CD4-positive, alpha-beta T cell treated with Interleukin-4 for 4 hours (primary cell): ENCODE results near the gene EDEM2.
"Not testable (repeated sequence)": the region's sequence is repeated elsewhere in the genome, so short reads cannot be mapped to it uniquely, and the experiment has no call there.

Experiments
- DNase-seq: peaks from one replicate; pipeline ENCODE4 v3.0.0-alpha.2; 2020

The EDEM2 gene, protein sequence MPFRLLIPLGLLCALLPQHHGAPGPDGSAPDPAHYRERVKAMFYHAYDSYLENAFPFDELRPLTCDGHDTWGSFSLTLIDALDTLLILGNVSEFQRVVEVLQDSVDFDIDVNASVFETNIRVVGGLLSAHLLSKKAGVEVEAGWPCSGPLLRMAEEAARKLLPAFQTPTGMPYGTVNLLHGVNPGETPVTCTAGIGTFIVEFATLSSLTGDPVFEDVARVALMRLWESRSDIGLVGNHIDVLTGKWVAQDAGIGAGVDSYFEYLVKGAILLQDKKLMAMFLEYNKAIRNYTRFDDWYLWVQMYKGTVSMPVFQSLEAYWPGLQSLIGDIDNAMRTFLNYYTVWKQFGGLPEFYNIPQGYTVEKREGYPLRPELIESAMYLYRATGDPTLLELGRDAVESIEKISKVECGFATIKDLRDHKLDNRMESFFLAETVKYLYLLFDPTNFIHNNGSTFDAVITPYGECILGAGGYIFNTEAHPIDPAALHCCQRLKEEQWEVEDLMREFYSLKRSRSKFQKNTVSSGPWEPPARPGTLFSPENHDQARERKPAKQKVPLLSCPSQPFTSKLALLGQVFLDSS

DNA sequence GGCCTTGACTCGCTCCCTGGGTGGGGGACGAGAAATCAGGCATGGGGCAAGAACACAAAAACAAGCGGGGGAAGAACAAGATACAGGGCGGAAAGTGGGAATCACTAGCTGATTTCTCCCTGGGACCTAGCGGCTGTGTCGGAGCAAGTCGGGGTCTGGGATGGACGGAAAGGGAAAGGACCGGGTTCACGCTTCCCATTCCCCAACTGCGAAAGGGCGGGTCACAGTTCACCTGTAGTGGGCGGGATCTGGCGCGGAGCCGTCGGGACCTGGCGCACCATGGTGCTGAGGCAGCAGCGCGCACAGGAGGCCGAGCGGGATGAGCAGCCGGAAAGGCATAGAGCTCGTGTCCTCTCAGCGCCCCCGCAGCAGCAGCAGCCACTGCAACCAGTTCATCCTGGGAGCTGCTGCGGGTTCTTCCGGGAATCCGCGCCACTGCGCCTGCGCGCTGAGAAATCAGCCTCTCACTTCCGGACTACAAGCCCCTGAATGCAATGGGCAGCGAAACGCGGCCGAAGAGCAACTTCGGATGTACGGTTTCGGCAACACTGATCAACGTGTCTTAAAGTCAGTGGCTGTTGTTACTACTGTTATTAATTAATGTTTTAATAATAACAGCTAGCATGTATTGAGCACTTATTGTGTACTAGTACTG, at the start of gene EDEM2:
TSS of gene EDEM2 (minus strand) at position 417 of the 655 bp plus-strand sequence. CDS start at position 339, 78 bp downstream.
- DNase-seq = peak; percentile 94

DNA sequence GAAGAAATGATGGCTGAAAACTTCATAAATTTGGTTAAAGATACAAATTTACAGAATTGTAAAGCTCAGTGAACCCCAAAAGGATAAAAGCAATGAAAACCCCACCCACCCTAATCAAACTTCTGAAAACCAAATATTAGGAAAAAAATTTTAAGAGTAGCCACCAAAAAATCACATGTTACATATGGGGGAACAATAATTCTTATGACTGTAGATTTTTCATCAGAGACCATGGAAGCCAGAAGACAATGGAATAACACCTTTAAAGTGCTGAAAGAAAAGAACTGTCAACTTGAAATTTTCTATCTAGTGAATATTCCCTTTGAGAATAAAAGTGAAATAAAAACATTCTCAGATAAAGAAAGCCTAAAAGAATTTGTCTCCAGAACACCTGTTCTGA, 49.2 kb upstream of the EDEM2 start:
- DNase-seq = no peak

DNA sequence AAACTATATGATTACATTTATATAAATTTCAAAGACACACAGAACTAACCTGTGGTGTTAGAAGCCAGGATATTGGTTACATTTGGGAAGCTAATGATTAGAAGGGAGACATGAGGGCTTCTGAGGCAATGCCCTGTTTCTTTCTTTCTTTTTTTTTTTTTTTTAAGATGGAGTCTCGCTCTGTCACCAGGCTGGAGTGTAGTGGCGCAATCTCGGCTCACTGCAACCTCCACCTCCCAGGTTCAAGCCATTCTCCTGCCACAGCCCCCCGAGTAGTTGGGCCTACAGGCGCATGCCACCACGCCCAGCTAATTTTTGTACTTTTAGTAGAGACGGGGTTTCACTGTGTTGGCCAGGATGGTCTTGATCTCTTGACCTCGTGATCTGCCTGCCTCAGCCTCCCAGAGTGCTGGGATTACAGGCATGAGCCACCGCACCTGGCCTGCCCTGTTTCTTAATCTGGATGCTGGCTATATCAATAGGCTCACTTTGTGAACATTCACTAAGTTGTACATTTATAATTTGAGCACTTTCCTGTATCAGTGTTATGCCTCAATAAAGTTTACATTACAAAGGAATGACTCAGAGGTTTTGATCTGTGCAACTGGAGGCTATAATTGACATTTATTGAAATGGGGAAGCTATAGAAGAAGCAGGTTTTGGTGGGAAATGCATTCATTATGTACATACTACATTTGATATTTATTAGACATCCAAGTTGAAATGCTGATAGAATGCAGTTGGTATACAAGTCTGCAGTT, 46.1 kb upstream of the EDEM2 start:
- not testable (repeated sequence) for DNase-seq

DNA sequence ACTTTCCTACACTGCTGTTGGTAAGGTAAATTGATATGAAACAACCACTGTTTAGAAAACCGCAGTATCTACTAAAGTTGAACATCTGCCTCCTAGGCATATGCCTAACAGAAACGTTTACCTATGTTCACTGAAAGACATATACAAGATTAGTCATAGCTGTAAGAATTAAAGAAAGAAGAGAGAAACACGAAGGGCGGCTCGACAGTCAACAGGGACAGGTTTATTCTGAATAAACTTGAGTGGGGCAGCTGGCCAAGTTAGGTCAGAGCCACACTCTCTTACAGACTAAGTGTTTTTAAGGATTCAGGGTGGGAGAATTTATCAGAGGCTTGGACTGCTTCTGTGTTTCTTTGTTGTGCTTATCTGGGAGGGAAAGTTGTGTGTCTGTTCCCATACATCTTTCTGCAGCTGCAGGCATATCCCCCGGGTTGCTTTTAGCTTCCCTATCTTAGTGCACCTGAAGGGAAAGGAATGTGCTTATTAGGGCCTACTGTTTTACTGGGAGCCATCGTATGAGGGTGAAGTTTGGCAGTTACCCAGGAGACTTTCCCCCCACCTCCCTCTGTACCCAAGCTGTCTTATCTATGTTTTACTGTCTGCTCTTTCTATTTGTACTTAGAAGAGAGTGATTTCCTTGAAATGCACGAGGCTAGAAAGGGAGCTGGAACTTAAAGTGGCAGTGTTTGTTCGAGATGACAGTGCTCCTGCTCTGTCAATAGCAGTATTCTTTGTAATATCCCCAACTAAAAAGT, 45.2 kb upstream of the EDEM2 start:
- no peak for DNase-seq

DNA sequence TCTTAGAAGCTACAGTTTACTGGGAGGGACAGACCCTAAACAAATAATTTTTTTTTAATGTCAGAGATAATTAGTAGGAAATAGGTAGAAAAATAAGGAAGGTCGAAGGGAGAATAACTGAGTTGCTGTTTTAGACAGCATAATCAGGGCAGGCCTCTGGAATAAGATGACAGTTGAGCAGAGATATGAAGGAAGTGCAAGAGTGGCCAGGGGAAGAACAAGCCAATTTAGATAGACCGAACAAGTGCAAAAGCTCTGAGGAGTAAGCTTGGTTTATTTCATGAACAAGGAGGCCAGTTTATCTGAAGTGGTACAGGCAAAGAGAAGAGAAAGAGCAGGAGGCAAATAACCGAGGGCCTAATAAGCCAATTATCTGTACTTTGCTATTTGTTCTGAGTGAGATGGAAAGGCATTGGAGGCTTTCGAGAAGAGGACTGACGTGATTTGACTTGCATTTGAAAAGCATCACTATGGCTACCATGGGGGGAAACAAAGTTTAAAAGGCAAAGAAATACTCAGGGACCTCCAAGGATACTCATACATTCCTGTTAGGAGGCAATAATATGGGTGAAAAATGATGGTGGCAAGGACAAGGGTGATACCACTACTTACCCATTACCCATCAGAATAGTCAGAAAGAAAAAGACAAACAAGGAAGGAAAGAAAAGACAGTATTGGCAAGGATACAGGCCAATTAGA, 44.4 kb upstream of the EDEM2 start:
- DNase-seq = no peak

DNA sequence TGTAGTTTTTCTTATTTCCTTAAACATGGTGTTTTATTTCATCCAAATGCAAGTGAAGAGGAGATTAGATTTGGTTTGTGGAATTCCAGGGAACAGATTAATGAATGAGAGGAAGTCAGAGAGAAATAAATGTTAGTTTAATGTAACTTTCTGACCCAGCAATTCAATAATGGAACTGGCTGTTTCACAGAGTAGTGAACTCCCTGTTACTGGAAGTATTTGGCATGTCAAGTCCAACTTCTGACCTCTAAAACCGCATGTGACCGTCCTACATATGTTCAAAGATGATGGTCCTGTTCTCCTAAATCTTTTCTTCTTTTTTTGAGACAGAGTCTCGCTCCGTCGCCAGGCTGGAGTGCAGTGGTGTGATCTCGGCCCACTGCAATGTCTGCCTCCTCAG, 43.4 kb upstream of the EDEM2 start:
- no peak for DNase-seq

DNA sequence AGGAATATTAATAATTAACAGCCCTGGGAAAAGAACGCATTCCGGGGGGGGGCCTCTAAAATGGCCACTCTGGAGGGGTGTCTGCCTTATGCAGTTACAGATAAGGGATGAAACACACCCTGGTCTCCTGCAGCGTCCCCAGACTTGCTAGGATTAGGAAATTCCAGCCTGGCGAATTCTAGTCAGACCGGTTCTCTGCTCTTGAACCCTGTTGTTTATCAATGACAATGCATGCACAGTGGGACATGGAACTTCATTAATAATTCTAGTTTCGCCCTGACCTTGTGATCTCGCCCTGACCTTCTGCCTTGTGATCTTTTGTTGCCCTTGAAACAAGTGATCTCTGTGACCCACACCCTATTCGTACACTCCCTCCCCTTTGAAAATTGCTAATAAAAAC, 42.1 kb upstream of the EDEM2 start:
- DNase-seq = not testable (repeated sequence)

DNA sequence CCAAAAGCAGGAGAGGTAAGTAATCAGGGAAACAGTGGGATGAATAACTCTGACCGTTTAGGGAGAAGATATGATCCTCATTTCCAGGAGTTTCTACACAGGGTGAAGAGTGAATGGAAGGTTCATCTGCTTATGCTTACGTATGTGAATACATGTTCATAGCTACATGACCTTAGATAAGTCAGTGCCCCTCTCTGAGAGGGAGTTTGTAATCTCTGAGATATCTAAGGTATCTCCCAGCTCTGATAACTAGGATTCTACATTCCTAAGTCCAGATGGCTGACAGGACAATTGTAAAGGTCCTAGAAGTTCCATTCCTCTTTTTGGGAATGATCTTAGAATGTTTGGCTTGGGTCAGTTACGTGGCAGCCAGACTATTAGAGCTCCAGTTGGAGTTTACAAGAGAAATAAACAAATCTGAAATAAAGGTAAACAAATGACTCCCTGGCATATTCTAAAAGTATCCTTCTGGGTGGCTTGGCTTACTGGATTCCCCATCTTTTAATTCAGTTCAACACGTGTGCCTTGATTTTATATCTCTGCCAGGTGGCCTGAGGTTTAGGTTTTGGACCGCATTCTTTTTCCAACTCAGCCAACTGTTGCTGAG, 40.6 kb upstream of the EDEM2 start:
- no peak for DNase-seq

DNA sequence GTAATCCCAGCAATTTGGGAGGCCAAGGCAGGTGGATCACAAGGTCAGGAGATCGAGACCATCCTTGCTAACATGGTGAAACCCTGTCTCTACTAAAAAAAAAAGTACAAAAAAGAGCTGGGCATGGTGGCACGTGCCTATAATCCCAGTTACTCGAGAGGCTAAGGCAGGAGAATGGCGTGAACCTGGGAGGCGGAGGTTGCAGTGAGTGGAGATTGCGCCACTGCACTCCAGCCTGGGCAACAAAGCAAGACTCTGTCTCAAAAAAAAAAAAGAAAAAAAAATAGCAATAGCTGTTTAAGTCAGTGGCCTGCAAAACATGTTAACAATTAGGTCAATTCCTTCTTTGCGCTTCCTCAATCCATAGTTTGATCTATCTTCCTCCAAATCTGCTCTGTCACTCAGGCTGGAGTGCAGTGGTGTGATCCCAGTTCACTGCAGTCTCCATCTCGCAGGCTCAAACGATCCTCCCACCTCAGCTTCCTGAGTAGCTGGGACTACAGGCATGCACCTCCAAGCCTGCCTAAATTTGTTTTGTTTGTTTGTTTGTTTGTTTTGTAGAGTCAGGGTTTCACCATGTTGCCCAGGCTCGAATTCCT, 39.7 kb upstream of the EDEM2 start:
- not testable (repeated sequence) for DNase-seq

DNA sequence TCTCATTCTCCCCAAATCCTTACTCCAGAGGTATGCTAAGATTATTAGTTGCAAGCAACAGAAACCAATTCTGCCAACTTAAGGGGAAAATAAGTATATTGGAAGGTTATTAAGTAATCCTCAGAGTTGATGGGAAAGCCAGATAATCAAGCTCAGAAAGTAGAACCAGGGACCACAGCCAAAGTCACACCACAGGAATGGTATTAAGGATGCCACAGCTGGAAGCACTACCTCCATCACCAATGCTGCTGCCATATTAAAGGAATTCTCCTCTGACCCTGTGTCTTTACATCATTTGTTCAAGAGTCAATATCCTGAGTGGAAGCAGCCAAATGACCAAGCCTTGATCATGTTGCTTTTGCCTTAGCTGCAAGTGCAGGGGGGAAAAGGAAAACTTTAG, 34.6 kb upstream of the EDEM2 start:
- no peak for DNase-seq

DNA sequence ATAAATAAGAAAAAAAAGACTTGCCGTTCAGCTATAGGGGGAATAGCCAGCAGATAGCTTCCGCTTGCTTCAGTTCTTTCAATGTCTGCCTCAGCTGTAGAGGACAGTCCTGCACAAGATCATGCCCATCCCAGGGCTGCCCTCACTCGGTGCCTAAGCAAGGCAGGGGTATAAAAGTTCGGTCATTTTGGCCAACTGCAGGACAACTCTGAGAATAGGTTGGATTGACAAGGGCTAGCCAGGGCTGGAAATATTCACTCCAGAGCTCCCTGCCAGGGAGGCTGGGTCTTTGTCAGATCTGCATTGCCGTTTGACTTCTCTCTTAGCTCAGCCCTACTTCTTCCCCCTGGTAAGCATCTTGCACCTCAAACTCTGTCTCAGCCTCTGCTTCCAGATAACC, 33.1 kb upstream of the EDEM2 start:
- no peak for DNase-seq

DNA sequence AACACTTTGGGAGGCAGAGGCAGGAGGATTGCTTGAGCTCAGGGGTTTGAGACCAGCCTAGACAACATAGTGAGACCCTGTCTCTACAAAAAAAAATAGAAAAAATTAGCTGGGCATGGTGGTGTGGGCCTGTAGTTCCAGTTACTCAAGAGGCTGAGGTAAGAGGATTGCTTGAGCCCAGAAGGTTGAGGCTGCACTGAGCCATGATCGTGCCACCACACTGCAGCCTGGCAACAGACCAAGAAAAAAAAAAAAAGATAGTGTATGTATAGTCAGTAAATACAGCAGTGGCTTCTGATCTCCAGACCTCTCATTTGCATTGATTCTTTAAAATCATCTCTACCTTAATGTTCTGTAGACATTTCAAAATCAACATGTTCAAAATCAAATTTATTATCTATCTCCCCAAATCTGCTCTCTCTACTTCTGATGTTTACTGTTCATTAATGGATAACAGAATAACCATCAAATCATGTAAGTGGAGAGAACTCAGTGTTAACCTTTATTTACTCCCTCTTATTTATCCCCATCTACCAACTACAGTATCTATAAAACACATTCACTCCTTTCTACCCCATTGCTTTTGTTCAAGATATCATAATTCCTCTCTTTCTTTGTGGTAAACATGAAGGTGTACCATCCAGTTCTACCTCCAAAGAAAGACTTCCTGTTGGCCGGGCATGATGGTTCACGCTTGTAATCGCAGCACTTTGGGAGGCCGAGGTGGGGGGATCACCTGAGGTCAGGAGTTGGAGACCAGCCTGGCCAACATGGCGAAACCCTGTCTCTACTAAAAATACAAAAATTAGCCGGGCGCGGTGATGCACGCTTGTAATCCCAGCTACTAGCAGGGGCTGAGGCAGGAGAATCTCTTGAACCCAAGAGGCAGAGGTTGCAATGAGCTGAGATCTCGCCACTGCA, 32.4 kb upstream of the EDEM2 start:
- no peak for DNase-seq

DNA sequence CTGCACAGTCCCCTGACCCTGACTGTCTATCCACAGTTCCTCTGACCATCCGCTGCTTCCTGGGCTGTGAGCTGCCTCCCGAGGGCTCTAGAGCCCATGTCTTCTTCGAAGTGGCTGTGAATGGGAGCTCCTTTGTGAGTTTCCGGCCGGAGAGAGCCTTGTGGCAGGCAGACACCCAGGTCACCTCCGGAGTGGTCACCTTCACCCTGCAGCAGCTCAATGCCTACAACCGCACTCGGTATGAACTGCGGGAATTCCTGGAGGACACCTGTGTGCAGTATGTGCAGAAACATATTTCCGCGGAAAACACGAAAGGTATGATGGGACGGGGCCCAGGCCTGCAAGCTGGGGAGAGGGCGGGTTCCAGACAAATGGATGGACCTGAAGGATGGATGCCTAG, 29.0 kb upstream of the EDEM2 start:
- DNase-seq = no peak

DNA sequence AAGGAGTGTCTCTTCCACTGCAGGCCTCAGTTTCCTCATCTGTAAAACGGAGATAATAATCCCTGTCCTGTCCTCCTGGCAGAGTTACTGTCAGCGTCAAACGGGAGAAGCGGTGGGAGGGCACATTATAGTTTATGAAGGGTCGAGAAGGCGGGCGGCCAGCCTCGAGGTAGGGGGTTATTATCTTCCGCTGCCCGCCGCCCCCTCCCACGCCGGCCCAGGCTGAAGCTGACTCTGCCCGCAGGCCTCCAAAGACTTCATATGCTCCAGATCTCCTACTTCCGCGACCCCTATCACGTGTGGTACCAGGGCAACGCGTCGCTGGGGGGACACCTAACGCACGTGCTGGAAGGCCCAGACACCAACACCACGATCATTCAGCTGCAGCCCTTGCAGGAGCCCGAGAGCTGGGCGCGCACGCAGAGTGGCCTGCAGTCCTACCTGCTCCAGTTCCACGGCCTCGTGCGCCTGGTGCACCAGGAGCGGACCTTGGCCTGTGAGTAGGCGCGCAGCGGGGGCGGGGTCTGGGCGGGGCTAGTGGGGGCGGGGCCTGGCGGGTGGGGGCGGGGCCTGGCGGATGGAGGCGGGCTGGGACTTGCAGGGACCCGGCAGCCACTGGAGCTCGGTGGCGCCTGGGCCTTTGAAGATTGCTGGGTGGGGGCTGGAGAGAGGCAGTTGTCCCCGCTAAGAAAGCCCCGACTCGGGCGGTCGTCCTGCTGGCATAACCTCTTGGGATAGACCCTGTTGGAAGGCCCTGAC, 27.5 kb upstream of the EDEM2 start:
- no peak for DNase-seq

DNA sequence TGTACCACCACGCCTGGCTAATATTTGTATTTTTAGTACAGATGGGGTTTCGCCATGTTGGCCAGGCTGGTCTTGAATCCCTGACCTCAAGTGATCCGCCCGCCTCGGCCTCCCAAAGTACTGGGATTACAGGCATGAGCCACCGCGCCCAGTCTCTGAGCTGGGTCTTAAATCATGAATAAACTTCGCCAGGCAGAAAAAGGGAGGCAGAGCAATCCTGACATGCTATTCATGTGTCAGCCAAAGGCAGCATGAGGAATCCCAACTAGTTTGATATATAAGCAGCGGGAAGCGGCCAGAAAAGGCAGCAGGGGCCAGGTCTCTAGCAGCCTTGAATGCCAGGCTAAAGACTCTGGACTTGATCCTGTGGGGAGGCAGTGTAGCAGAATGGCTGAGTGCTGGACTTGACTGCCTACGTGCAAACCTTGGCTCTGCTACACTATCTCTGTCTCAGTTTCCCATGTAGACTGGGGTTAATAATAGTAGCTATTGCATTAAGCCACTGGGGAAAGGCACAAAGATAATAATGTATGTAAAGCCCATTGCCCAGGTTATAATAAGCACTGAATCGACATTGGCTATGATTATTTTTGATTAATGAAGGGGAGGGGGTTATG, 26.5 kb upstream of the EDEM2 start:
- no peak for DNase-seq

DNA sequence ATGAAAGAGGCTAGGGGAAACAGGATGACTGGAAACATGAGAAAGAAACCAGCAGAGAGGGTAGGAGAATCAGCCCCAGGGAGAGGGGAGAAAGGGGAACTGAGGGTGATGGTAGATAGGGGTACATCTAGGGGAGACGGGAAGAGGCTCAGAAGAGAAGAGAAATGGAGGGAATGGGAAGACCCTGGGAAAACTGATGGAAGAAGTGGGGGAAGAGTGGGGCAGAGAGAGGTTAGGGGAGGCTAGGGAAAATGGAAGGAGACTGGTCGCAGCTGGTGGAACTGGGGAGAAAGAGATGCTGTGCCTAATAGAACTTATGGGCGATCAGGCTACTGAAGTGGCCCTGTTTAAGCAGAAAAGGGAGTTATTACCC, 25.3 kb upstream of the EDEM2 start:
- no peak for DNase-seq

DNA sequence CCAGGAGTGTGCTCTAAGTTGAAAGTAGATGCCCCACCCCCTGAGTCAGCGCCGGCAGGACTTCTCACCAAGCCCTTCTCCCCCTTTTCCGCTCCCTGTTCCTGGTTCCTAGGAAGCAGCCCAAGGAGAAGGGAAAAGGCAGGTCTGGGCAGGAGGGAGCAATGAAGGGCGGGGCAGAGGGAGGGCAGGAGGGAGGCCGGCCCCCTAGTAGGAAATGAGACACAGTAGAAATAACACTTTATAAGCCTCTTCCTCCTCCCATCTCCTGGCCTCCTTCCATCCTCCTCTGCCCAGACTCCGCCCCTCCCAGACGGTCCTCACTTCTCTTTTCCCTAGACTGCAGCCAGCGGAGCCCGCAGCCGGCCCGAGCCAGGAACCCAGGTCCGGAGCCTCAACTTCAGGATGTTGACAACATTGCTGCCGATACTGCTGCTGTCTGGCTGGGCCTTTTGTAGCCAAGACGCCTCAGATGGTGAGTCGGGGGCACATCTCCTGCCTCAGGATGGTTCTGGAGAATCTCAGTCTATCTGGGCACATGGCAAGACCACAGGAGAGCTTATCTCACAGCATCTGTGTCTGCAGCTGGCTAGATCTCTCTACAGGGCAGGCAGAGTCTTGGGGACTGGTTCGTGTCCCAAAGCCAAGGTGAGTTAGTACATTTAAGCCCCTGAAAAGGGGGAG, 24.8 kb upstream of the EDEM2 start, which contains the start of gene PROCR:
TSS of gene PROCR (plus strand) at position 320 of the 681 bp plus-strand sequence. CDS start at position 403, 83 bp downstream.
- no peak for DNase-seq

DNA sequence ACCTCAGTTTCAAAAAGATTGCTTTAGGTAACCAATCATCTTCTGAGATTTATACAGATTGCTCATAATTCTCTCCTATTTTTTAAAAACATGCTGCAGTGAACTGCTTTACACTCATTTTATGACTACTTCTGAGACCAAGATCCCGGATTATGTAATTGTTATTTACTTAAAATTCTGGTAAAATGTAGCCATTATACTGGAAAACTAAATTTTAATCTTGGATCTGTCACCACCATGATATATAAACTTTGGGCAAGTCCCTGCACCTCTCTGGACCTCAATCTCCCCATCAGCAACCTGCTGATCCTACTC, 24.3 kb upstream of the EDEM2 start:
- DNase-seq = no peak
